K562 treated with DMSO at 1 percent for 48 hours (cell line): ENCODE data around the gene KLHL33. TPM values are rescaled to one million over a fixed set of nuclear protein-coding genes. Genes with fewer than 3 reads are reported as not detected.

Experiments used
- total RNA-seq: library from RNA; unstranded; fragments of 300-600 nt; gene quantifications from 2 replicates; pipeline ENCODE4 v1.2.3, GENCODE V29; 2022; ENCODE audit warnings: low replicate concordance; ENCODE audit errors: extremely low read depth

Gene KLHL33, protein sequence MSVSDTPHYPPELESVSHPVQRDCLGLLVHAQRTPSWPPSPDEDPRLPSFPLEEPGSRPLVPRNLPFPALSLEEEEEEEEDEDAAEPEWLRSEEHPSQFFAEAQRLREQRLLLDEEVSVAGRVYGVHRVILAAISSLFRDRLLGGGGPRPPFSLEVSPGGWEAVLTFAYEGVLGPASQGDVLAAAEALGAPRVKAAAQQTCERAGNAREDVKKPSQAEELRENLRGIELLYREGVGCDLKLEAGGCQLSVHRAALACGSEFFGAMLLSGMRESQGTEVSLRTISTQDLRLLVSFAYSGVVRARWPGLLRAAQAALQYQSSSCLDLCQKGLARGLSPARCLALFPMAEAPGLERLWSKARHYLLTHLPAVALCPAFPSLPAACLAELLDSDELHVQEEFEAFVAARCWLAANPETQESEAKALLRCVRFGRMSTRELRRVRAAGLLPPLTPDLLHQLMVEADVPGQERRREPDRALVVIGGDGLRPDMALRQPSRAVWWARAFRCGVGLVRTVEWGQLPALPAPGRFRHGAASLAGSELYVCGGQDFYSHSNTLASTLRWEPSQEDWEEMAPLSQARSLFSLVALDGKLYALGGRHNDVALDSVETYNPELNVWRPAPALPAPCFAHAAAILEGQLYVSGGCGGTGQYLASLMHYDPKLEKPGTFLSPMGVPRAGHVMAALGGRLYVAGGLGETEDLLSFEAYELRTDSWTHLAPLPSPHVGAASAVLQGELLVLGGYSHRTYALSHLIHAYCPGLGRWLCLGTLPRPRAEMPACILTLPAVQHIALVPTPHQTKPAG
- not detected in 2 replicates for total RNA-seq

DNA sequence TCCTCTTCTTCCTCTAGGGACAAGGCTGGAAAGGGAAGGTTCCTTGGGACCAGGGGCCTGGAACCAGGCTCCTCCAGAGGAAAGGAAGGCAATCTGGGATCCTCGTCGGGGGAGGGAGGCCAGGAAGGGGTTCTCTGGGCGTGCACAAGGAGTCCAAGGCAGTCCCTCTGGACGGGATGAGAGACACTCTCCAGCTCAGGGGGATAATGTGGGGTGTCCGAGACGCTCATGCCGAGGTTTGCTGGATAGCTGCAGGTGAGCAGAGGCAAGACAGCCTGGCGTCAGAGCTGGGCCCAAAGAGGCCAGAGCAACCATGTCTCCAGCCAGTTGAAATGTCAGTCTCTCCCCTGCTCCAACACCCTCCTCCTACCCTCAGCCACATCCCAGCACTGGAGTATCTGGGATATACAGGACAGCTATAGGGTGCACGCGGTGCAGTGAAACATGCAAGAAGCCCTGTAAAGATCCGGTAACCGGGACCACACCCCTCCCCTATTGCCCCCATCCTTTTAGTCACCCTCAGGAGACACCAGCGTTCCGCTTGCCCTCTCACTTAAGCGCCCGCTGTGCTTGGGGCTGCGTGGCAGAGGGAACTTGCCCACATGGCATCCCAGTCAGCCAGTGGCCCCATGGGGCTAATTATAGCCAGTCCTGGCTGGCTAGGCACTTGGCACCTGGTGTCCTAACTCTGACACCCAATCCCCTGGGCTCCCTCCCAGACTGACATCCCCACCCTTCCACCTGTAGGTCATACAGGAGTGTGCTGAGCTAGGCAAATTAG lies at the start of gene KLHL33:
KLHL33 (minus strand) TSS at position 585 of the 781 bp plus-strand sequence; CDS start at position 230, 355 bp downstream.

DNA sequence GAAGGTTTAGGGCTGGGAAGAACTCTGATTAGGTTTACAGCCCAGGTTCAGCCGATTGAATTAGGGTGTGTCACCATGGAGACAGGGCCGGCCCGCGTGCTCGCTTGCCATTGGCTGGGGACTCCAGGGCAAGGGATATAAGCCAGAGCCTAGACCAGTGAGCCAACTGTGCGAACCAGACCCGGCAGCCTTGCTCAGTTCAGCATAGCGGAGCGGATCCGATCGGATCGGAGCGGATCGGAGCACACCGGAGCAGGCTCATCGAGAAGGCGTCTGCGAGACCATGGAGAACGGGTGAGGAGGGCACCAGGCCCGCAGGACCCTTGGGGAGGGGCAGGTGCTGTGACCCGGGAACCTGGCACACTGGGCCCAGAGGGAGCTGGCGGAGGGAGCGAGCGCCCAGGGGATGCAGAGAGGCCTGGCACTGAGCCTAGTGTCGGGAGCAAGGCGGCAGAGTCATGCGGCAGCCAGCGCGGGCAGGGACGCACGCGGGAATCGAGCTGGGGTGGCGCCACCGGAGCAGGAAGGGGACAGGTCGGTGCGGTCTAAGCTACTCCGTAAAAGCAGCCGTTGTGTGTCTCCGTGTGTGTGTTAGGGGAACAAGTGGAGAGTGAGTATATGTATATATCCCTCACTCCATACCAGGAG lies 33.4 kb upstream of the KLHL33 start, which contains the start of gene PNP:
PNP (plus strand) TSS at position 165 of the 648 bp plus-strand sequence; CDS start at position 284, 119 bp downstream.

DNA sequence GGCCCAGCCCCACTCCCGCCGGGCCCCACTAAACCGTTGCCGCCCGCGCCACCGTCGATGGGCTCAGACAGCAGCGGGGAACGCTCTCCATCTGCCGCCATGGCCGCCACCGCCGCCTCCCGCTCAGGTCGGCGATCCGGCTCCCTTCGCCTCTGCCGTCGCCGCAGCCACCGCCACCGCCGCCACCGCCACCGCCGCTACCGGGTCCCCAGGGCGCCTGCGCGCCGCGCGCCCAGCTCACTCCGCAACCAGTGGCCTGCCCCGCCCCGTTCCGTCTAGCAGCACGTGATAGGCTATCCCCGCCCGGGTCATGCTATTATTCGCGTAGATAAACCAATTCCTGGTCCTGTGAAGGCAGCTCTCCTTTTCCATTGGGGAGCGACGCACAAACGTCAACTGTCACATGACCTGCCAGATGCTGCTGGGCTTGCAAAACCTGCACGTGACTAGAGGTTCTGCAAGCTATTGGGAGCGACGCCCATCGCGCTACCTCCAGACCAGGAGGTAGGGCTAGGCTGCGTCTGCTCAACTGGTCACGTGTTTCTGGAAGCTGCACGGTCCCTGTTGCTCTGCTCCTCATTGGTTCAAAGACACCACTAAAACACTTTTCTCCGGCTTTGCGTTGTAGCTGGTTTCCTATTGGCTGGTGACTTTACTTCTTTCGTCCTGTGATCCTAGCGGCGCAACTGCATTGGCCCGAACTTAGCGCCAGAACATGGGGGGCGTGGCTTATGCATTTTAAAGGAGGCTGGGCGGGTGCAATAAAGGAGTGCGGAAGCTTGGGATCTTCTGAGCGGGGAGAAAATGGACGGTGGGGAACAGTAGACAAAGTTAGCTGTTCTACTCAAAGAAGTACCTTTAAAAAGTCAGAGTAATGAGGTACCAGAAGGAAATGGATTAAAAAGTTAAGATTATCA lies 25.5 kb upstream of the KLHL33 start, which contains the start of gene PIP4P1:
PIP4P1 (minus strand) TSS at position 210 of the 917 bp plus-strand sequence; CDS start at position 101, 109 bp downstream.

DNA sequence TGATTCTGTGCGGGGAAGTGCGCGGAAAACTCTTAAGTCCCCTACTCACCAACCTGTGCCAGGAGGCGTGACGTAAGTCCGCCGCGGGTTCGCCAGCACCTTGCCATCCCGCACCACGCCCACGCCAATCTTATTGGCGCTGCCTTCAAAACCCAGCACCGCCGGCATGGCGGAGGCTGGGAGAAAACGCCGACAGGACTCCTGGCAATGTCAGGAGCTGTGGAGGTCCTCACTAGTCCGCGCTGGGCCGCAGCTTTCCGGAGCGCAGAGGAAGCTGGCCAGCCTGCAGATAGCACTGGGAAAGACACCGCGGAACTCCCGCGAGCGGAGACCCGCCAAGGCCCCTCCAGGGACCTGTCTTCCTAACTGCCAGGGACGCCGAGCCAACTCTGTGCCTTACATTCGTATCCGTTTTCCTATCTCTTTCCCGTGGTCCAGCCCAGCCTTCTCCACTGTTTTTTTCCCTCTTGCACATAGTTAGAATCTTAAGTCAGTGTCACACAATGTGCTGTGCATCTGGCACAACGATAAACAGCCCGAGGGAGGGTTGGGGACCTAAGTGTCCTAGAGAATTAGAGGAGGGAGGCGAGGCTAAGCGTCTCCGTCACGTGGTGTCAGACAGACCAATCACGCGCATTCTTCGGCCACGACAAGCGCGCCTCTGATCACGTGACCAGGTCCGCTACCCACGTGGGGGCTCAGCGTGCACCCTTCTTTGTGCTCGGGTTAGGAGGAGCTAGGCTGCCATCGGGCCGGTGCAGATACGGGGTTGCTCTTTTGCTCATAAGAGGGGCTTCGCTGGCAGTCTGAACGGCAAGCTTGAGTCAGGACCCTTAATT lies 18.8 kb upstream of the KLHL33 start, which contains the start of the genes APEX1 and OSGEP:
APEX1 (plus strand) TSS at position 711 of the 839 bp plus-strand sequence. CDS start 420 bp downstream, outside the sequence.
OSGEP (minus strand) TSS at position 297 of the 839 bp plus-strand sequence; CDS start at position 168, 129 bp downstream.

DNA sequence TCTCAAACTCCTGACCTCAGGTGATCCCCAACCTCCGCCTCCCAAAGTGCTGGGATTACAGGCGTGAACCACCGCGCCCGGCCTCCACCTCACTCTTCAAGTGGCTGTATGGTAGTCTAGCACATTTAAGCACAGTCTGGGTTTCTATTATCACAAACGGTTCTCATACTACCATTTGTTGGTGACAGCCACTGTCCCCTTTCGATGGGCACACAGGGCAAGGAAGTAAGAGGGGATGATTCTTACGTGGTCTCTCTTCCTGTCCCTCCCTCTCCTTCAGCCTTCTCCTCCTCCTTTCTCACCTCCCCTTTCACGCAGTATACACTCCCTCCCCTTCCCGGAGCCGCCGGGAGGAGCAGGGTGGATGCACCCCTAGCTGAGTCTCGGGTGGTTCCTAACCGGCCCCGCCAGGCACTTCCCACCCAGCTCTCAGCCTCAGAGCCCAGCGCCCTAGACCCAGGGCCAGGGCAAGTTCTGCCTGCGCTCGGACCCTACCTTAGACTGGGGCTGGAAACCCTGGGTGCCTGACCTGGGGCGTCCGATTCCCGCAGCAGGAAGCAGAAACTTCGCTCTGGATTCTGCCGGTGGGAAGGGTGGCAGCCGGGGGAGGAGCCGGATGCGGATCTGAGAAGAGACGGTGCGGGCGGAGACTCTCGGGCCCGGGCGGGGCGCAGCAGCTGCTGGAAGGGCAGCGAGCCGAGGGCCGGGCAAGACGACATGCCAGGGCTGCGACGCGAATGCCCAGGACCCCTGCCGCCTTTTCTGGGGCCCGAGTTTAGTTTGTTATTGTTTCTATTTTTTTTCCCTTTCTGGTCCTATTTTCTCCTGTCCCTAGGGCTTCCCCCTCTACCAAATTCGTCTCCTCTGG lies 22.9 kb downstream of the KLHL33 start, which contains the start of gene TEP1:
TEP1 (minus strand) TSS at position 626 of the 868 bp plus-strand sequence. CDS start 5,062 bp downstream, outside the sequence.

Other genes starting within 250 kb of the KLHL33 start
- not detected in 2 replicates for gene OR11G2, start 245.3 kb downstream of the KLHL33 start, total RNA-seq
- not detected in 2 replicates for gene OR11H6, start 212.5 kb downstream of the KLHL33 start, total RNA-seq
- gene OR11H7, start 207.2 kb downstream of the KLHL33 start, total RNA-seq, result not detected in 2 replicates
- gene OR11H4, start 196.9 kb downstream of the KLHL33 start, total RNA-seq, result not detected in 2 replicates
- gene TTC5, start 130.2 kb downstream of the KLHL33 start, total RNA-seq, result not detected in 2 replicates
- gene CCNB1IP1, start 102.9 kb downstream of the KLHL33 start, total RNA-seq, result not detected in 2 replicates
- gene PARP2, start 92.5 kb downstream of the KLHL33 start, total RNA-seq, result not detected in 2 replicates
- not detected in 2 replicates for gene TEP1, start 22.7 kb downstream of the KLHL33 start, total RNA-seq
- gene OSGEP, start 18.6 kb upstream of the KLHL33 start, total RNA-seq, result not detected in 2 replicates
- not detected in 2 replicates for gene APEX1, start 19.1 kb upstream of the KLHL33 start, total RNA-seq
- not detected in 2 replicates for gene PIP4P1, start 25.3 kb upstream of the KLHL33 start, total RNA-seq
- gene PNP, start 33.2 kb upstream of the KLHL33 start, total RNA-seq, result not detected in 2 replicates
- not detected in 2 replicates for gene RNASE10, start 69.4 kb upstream of the KLHL33 start, total RNA-seq
- gene RNASE9, start 124.9 kb upstream of the KLHL33 start, total RNA-seq, result not detected in 2 replicates
- gene RNASE11, start 151.8 kb upstream of the KLHL33 start, total RNA-seq, result not detected in 2 replicates
- not detected in 2 replicates for gene RNASE12, start 155.2 kb upstream of the KLHL33 start, total RNA-seq
- gene OR6S1, start 205.5 kb upstream of the KLHL33 start, total RNA-seq, result not detected in 2 replicates
- not detected in 2 replicates for gene RNASE4, start 248.4 kb upstream of the KLHL33 start, total RNA-seq